Activated B cell treated with CpG ODN at 0.5 μM for 24 hours (primary cell): ENCODE data around the gene PCARE. TPM values are rescaled to one million over a fixed set of nuclear protein-coding genes. Genes with fewer than 3 reads are reported as not detected.

Source experiments
- ATAC-seq: fragments of 200-7000 bp; cut with Tn5 transposase; one replicate; pipeline ENCODE4 v1.10.0; 2021; ENCODE audit warnings: low read depth, mild to moderate bottlenecking, moderate library complexity
- CTCF ChIA-PET: fragments of 350-600 bp; sonication (Branson Sonifier 250); formaldehyde crosslinking; loops from one replicate; lab custom pipeline; 2021; ENCODE audit warnings: antibody characterized with exemption; lab: Charles Lee
- POLR2A ChIA-PET: fragments of 350-600 bp; sonication (Branson Sonifier 250); formaldehyde crosslinking; loops from one replicate; lab custom pipeline; 2021; ENCODE audit warnings: antibody characterized with exemption; lab: Charles Lee
- DNase-seq: peaks from one replicate; pipeline ENCODE4 v3.0.0; 2022
- H3K27ac Mint-ChIP-seq: one replicate; pipeline ENCODE4 v1.8.0; 2020; ENCODE audit warnings: mixed read lengths
- H3K27me3 Mint-ChIP-seq: one replicate; pipeline ENCODE4 v1.8.0; 2021; ENCODE audit warnings: mixed read lengths
- H3K36me3 Mint-ChIP-seq: one replicate; pipeline ENCODE4 v1.8.0; 2021; ENCODE audit warnings: low read depth, mixed read lengths
- H3K4me1 Mint-ChIP-seq: one replicate; pipeline ENCODE4 v1.8.0; 2021; ENCODE audit warnings: mixed read lengths
- H3K4me3 Mint-ChIP-seq: one replicate; pipeline ENCODE4 v1.8.0; 2020; ENCODE audit warnings: mild to moderate bottlenecking, mixed read lengths
- H3K9me3 Mint-ChIP-seq: one replicate; pipeline ENCODE4 v1.8.0; 2020; ENCODE audit warnings: mixed read lengths
- CTCF ChIP-seq: fragments of 200-600 bp; IDR thresholded peaks from one replicate; pipeline ENCODE4 v1.8.0; 2022; ENCODE audit warnings: antibody characterized with exemption, mild to moderate bottlenecking
- intact Hi-C: fragments of 100-400 bp; cut with micrococcal nuclease; formaldehyde crosslinking; loops from one replicate; pipeline ENCODE4 v1.15.1; 2024
- total RNA-seq: library from RNA; stranded (reverse); gene quantifications from 2 replicates; pipeline ENCODE4 v1.2.3, GENCODE V29; 2022

Gene PCARE
- total RNA-seq, 1 donor from 2014 or later = not detected

- H3K4me1 Mint-ChIP-seq = peaks cover 2% of the 10 kb centered on the region
- H3K9me3 Mint-ChIP-seq = peaks cover 7% of the 10 kb centered on the region
- ATAC-seq (no peak), DNase-seq (no peak)
- CTCF ChIA-PET = no interaction called here
- H3K36me3 Mint-ChIP-seq = no peaks in the 10 kb centered on the region
- H3K27me3 Mint-ChIP-seq = peaks cover 3% of the 10 kb centered on the region
- POLR2A ChIA-PET = no interaction called here
- no peak for TF ChIP-seq CTCF
- no peak overlapping the region for H3K4me3 Mint-ChIP-seq
- intact Hi-C loops = no loop called here
- no peak overlapping the region for H3K27ac Mint-ChIP-seq
These were observed 1.2 kb downstream of the PCARE start for GRCh38 chr2:29072971-29073725.

- POLR2A ChIA-PET = no interaction called here
- no peak overlapping the region for H3K27ac Mint-ChIP-seq
- CTCF ChIA-PET = no interaction called here
- intact Hi-C loops = no loop called here
- H3K36me3 Mint-ChIP-seq = no peaks in the 10 kb centered on the region
- H3K4me1 Mint-ChIP-seq = peaks cover 2% of the 10 kb centered on the region
- DNase-seq (no peak), ATAC-seq (no peak)
- no peak for TF ChIP-seq CTCF
- H3K9me3 Mint-ChIP-seq = no peaks in the 10 kb centered on the region
- H3K4me3 Mint-ChIP-seq = no peak overlapping the region
- peaks cover 3% of the 10 kb centered on the region for H3K27me3 Mint-ChIP-seq
These were observed 2.1 kb downstream of the PCARE start for GRCh38 chr2:29072251-29072650.

- Mint-ChIP-seq H3K27ac (no peak overlapping the region), H3K9me3 (no peaks in the 10 kb centered on the region), H3K36me3 (no peaks in the 10 kb centered on the region)
These were observed 3.0 kb downstream of the PCARE start for GRCh38 chr2:29071032-29071975.

GRCh38 chr2:29070526-29070925 is 3.8 kb downstream of the PCARE start:
- Mint-ChIP-seq H3K36me3 (no peaks in the 10 kb centered on the region), H3K4me1 (peaks cover 2% of the 10 kb centered on the region), H3K9me3 (no peaks in the 10 kb centered on the region), H3K27ac (no peak overlapping the region), H3K4me3 (no peak overlapping the region), H3K27me3 (peaks cover 3% of the 10 kb centered on the region)
- intact Hi-C loops = no loop called here
- DNase-seq = no peak
- CTCF ChIA-PET = no interaction called here
- ATAC-seq = no peak
- TF ChIP-seq CTCF = no peak
- POLR2A ChIA-PET = no interaction called here

More at GRCh38 chr2:29071032-29071975, 3.0 kb downstream of the PCARE start:
- TF ChIP-seq CTCF = no peak
- DNase-seq (no peak), ATAC-seq (no peak)
- Mint-ChIP-seq H3K4me1 (peaks cover 2% of the 10 kb centered on the region), H3K27me3 (peaks cover 3% of the 10 kb centered on the region), H3K4me3 (no peak overlapping the region)
- POLR2A ChIA-PET = no interaction called here
- CTCF ChIA-PET = no interaction called here
- intact Hi-C loops = no loop called here

GRCh38 chr2:29068513-29068912 is 5.8 kb downstream of the PCARE start:
- no peak for TF ChIP-seq CTCF
- Mint-ChIP-seq H3K36me3 (no peaks in the 10 kb centered on the region), H3K27ac (no peak overlapping the region), H3K4me1 (no peaks in the 10 kb centered on the region), H3K27me3 (peaks cover 3% of the 10 kb centered on the region), H3K4me3 (no peak overlapping the region), H3K9me3 (no peaks in the 10 kb centered on the region)
- no peak for ATAC-seq
- intact Hi-C loops = no loop called here
- ChIA-PET CTCF (no interaction called here), POLR2A (no interaction called here)
- DNase-seq = no peak
